VCaP (cell line): Measurements from ENCODE around the gene FAR2.

ENCODE experiments used
- H3K27ac ChIP-seq: fragments of 450-650 bp; 2 replicates; pipeline ENCODE4 v1.5.1; 2017
- CTCF ChIP-seq: fragments of 450-650 bp; conservative IDR thresholded peaks from 2 replicates; pipeline ENCODE4 v1.5.1; 2017; ENCODE audit warnings: mild to moderate bottlenecking, moderate library complexity

Gene FAR2

GRCh38 chr12:29211696-29212095 is 62.6 kb downstream of the FAR2 start:
- no peak for TF ChIP-seq CTCF
- no peak overlapping the region for H3K27ac ChIP-seq

- no peak overlapping the region for H3K27ac ChIP-seq
- TF ChIP-seq CTCF, result no peak
These were observed 63.8 kb downstream of the FAR2 start for GRCh38 chr12:29212682-29213403.

DNA sequence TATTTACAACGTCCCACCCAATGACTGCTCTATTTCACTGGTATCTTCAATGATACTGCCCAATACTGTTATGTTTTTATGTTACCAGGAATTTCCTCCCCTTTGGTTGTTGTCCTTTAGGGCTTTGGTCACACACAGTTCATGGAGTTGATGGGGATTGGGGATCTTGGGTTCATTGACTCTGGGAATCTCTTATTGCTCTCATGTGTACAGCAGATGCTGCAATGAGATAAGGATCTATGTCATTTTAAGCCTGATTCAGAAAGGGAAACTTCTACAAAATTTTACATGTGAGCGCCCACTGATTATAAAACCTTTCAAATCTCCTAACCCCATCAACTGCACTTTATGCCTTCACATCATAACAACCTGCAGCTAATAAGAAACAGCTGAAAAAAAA is 67.2 kb downstream of the FAR2 start:
- no peak for TF ChIP-seq CTCF
- H3K27ac ChIP-seq, result no peak overlapping the region

GRCh38 chr12:29216797-29217575 is 67.9 kb downstream of the FAR2 start:
- H3K27ac ChIP-seq, result no peak overlapping the region

DNA sequence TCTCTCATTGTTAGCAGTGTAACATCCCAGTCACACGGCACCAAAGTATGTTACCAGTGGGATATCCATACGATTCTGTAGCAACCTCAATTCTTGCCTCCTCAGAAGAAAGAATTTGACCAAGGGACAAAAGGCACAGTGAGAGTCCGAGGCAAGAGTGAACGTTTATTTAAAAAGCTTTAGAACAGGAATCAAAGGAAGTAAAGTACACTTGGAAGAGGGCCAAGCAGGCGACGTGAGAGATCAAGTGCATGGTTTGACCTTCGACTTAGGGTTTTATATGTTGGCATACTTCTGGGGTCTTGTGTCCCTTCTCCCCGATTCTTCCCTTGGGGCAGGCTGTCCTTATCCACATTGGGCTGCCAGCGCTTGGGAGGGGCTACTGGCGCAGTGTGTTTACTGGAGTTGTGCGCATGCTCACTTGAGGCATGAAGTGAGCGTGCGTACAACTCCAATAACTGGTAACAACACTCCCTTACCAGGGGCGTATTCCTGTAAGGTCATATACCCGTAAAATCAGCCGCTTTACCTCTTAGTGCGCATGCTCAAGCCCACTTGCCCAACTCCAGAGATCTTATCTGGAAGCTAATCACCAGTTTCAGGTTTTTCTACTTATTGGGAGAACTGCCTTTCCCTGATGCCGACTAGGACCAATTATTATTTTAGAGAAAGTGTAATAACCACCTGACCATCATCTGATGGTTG is 71.7 kb downstream of the FAR2 start:
- no peak overlapping the region for H3K27ac ChIP-seq
- TF ChIP-seq CTCF, result no peak

More at GRCh38 chr12:29216797-29217575, 67.9 kb downstream of the FAR2 start:
- no peak for TF ChIP-seq CTCF

- TF ChIP-seq CTCF, result no peak
- H3K27ac ChIP-seq, result no peak overlapping the region
These were observed 73.1 kb downstream of the FAR2 start for GRCh38 chr12:29222200-29222599.

DNA sequence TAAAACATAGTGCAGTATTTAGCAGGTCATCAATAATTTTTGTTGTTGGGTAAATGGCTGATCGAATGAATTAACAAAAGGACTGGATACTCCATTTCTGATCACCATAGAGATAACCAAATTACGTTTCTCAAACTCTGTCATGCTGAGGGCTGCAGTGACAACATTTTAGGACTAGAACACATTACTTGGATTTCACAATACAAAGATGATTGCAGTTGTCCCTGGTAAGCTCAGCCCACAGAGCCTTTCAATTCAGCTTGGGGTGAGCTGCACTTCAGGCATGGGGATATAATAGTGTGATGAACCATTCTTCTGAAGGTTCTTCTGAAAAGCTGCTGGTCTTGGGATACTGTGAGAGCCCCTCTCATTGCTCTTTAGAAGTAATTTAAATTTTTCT is 74.3 kb downstream of the FAR2 start:
- TF ChIP-seq CTCF, result no peak

More for the DNA sequence above, 74.3 kb downstream of the FAR2 start:
- H3K27ac ChIP-seq, result no peak overlapping the region
